Measurements from ENCODE around the gene ACOT6.

- TF ChIP-seq CTCF (IDR thresholded peaks at IDR 0.05; ENCODE audit: poor library complexity) (no peak), EZH2 (IDR thresholded peaks at IDR 0.05; ENCODE audit: borderline replicate concordance) (no peak)
These were observed 43.5 kb downstream of the ACOT6 start for GRCh38 chr14:73655851-73656250.

Data from hepatocyte (in vitro differentiated cells).